Measurements from ENCODE around the gene CLCNKB.

The CLCNKB gene

DNA sequence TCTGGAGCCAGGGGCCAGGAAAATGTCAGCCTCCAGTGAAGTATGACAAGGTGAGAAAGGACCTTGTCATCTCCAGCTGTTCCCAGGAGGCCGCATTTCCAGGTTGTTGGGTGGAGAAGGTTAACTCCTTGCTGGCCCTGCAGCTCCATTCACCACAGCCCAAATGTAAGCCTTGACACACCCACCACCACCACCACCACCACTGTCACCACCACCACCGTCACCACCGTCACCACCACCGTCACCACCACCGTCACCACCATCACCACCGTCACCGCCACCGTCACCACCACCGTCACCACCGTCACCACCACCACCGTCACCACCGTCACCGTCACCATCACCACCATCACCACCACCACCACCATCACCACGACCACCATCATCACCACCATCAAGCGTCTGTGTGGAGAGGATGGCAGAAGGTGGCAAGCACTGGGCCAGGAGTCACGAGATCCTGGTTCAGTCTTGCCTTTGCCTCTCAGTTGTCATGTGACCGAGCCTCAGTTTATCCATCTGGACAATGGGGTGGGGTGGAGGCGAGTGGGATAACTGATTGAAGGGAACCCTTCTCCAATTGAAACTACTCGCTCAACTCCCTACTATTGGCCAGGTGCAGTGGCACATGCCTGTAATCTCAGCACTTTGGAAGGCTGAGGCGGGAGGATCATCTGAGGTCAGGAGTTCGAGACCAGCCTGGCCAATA lies 51.0 kb downstream of the CLCNKB start:
- no peak for DNase-seq (ENCODE audit: low read depth in 2 of 2)

DNA sequence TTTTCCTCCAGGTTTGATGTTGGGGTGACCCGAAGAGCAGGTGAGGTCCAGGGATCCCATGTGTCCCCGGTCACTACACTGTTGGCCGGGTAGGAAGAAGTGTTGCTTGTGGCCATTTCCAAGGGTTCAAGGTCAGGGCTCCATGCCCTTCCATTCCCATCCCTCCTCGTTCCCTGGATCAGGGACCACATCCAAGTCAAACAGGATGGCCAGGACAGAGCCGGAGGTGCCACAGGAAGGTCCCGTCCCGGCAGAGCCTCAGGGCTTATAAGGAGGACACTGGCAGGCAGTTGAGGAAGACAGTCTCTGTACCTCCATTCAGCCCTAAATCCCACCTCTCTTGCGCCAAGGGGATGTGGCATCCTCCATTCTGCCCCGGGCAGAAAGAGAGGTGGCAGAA lies 51.9 kb downstream of the CLCNKB start:
- no peak for DNase-seq (ENCODE audit: low read depth in 2 of 2)

DNA sequence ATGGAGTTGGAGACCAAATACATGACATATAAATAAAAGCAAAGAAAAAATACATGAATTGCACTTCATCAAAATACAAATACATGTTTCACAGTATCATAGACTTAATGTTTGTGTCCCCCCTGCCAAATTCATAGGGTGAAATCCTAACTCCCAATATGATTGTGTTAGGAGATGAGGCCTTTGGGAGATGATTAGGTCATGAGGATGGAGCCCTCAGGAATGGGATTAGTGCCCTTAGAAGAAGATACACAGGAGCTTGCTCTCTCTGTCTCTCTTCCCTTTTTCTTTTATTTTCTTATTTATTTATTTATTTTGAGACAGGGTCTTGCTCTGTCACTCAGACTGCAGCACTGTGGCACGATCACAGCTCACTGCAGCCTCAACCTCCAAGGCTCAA lies 55.8 kb downstream of the CLCNKB start:
- DNase-seq (ENCODE audit: low read depth in 2 of 2), result no peak

DNA sequence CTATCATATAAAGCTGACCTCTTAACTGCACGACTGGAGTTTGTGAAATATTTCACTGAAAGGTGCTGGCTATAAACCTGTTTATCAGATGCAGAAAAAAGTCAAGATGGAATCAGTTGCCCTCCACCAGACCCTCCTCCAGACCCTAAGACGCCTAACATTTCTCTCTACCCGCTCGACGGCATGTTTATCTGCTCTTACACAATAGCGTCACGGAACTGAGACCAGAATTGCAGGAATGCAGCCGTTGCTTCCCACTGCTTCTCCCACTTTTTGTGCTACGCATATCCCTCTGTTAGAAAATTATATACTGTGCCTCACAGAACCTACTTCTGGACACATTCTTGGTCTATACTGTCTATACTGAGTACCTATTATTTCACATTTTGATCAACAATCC lies 58.0 kb downstream of the CLCNKB start:
- DNase-seq (ENCODE audit: low read depth in 2 of 2), result no peak

Data from fibroblast of skin of left biceps (primary cell).